ENCODE data around the gene POSTN.

GRCh38 chr13:37560526-37560925 lies 38.0 kb downstream of the POSTN start:
- TF ChIP-seq CTCF (IDR thresholded peaks at IDR 0.05) (no peak), POLR2A (IDR thresholded peaks at IDR 0.05) (no peak), EP300 (IDR thresholded peaks at IDR 0.05; ENCODE audit: low read depth) (no peak)
